H1 (cell line): ENCODE data around the gene AVPR1A. TPM values are rescaled to one million over a fixed set of nuclear protein-coding genes. Genes with fewer than 3 reads are reported as not detected.

Experiments
- KDM5A ChIP-seq: fragments of 200-600 bp; IDR thresholded peaks from 2 replicates; pipeline ENCODE4 v1.7.1; 2012; ENCODE audit warnings: mild to moderate bottlenecking, low read length, inconsistent platforms, mixed read lengths
- RNF2 ChIP-seq: fragments of 200-900, 300-1000 bp; sonication (generic); IDR thresholded peaks from 2 replicates; pipeline ENCODE4 v1.7.1; 2016; ENCODE audit warnings: borderline replicate concordance, low read depth, mild to moderate bottlenecking, antibody characterized with exemption, low read length; ENCODE audit not compliant: poor library complexity, severe bottlenecking; ENCODE audit errors: missing control alignments
- SP4 ChIP-seq: IDR thresholded peaks from 2 replicates; pipeline ENCODE4 v1.6.1; 2012; ENCODE audit warnings: low read length, inconsistent platforms
- TEAD4 ChIP-seq: IDR thresholded peaks from 2 replicates; pipeline ENCODE4 v1.6.1; 2012; ENCODE audit warnings: low read depth, low read length, inconsistent platforms, mixed read lengths
- polyA plus RNA-seq, 7 experiments: library from polyadenylated mRNA; depleted of rRNA in 3 of 7; stranded (reverse) in 5 of 7; unstranded in 2 of 7; fragments of >200 nt in 5 of 7; fragments of 200-250 nt in 2 of 7; gene quantifications; 1 replicate in 5 of 7; 2 replicates in 1 of 7; 4 replicates in 1 of 7; pipeline versions ENCODE4 v1.2.1 to v1.2.3, GENCODE V29; 2011 to 2013; ENCODE audit warnings: missing spikeins in 2 of 7, mixed read lengths in 2 of 7
- total RNA-seq: library from RNA; stranded (reverse); fragmentation: NEBNext Ultra II Directional; extraction: Animal tissue kit (Norgen Biotek cat#: 25700); gene quantifications from 2 replicates; pipeline ENCODE4 v1.2.1, GENCODE V29; 2021

Gene AVPR1A
- total and polyA plus RNA-seq, 2 of the 8 experiments (the other 6 are each of a cell fraction or from before 2014, with no cell fraction given): 0.14 to 0.20 TPM

- TF ChIP-seq RNF2: no peak
- TF ChIP-seq KDM5A: no peak
- TF ChIP-seq TEAD4: no peak
- TF ChIP-seq SP4: no peak
Observed at GRCh38 chr12:63098851-63099250, 52.1 kb downstream of the AVPR1A start (continued).
